Hepatocyte (in vitro differentiated cells): ENCODE results near the gene RNF222. TPM values are rescaled to one million over a fixed set of nuclear protein-coding genes. Genes with fewer than 3 reads are reported as not detected.
"Not testable (repeated sequence)": the region's sequence is repeated elsewhere in the genome, so short reads cannot be mapped to it uniquely, and the experiment has no call there.

Experiments used
- DNase-seq: peaks from one replicate; pipeline ENCODE4 v3.0.0-alpha.2; 2016; ENCODE audit warnings: low spot score
- H2AFZ ChIP-seq: fragments of 200-600 bp; sonication (generic); 2 replicates; pipeline ENCODE4 v1.6.0; 2016; ENCODE audit warnings: antibody characterized with exemption, mild to moderate bottlenecking
- H3K27ac ChIP-seq: fragments of 200-600 bp; sonication (generic); 2 replicates; pipeline ENCODE4 v1.5.1; 2016; ENCODE audit warnings: mild to moderate bottlenecking
- H3K27me3 ChIP-seq: fragments of 200-600 bp; sonication (generic); 2 replicates; pipeline ENCODE4 v1.6.1; 2016
- H3K36me3 ChIP-seq: fragments of 200-600 bp; sonication (generic); replicated peaks from 2 replicates; pipeline ENCODE4 v1.5.1; 2016; ENCODE audit warnings: low read depth; ENCODE audit not compliant: insufficient read depth
- H3K4me1 ChIP-seq: fragments of 200-600 bp; sonication (generic); 2 replicates; pipeline ENCODE4 v1.5.1; 2016; ENCODE audit warnings: mild to moderate bottlenecking, moderate library complexity; ENCODE audit not compliant: insufficient read depth
- H3K4me2 ChIP-seq: fragments of 200-600 bp; sonication (generic); 2 replicates; pipeline ENCODE4 v1.6.0; 2016
- H3K4me3 ChIP-seq: fragments of 200-600 bp; sonication (generic); 2 replicates; pipeline ENCODE4 v1.5.1; 2016; ENCODE audit warnings: mild to moderate bottlenecking
- H3K79me2 ChIP-seq: fragments of 200-600 bp; sonication (generic); 2 replicates; pipeline ENCODE4 v1.6.0; 2017; ENCODE audit warnings: mild to moderate bottlenecking
- H3K9me2 ChIP-seq: fragments of 200-600 bp; sonication (generic); replicated peaks from 2 replicates; pipeline ENCODE4 v1.6.0; 2017; ENCODE audit warnings: mild to moderate bottlenecking; ENCODE audit not compliant: insufficient read depth
- H3K9me3 ChIP-seq: fragments of 200-600 bp; sonication (generic); 2 replicates; pipeline ENCODE4 v1.5.1; 2016; ENCODE audit warnings: low read depth, mild to moderate bottlenecking
- H4K20me1 ChIP-seq: fragments of 200-600 bp; sonication (generic); 2 replicates; pipeline ENCODE4 v1.6.0; 2016; ENCODE audit warnings: mild to moderate bottlenecking; ENCODE audit not compliant: insufficient read depth, poor library complexity, severe bottlenecking
- EZH2 ChIP-seq: fragments of 200-600 bp; sonication (generic); IDR thresholded peaks from 2 replicates; pipeline ENCODE4 v1.6.1; 2016; ENCODE audit warnings: antibody characterized with exemption, mild to moderate bottlenecking, borderline replicate concordance
- EZH2phosphoT487 ChIP-seq: fragments of 200-600 bp; sonication (generic); IDR thresholded peaks from one replicate; pipeline ENCODE4 v1.6.1; 2018; ENCODE audit warnings: antibody characterized with exemption, mild to moderate bottlenecking, low read depth, moderate library complexity; ENCODE audit not compliant: unreplicated experiment, severe bottlenecking
- WGBS: methylation state at CpG from one replicate; pipeline ENCODE4 v1.1.6; 2016; ENCODE audit warnings: low lambda C conversion rate; ENCODE audit errors: missing lambda C conversion rate; 5-methylcytosine and 5-hydroxymethylcytosine counted together
- polyA plus RNA-seq: library from polyadenylated mRNA; unstranded; fragments of >200 nt; fragmentation: Nextera tagmentation; extraction: Ambion mirVana; gene quantifications from 2 replicates; pipeline ENCODE4 v1.2.1, GENCODE V29; 2016
- total RNA-seq: library from RNA; depleted of rRNA; stranded (reverse); fragments of >200 nt; gene quantifications from 2 replicates; pipeline ENCODE4 v1.2.3, GENCODE V29; 2014
- TF ChIP-seq, protein P1 (sequence below): fragments of 200-600 bp; sonication (generic); IDR thresholded peaks from 2 replicates; pipeline ENCODE4 v1.5.1; 2016; ENCODE audit warnings: antibody characterized with exemption, mild to moderate bottlenecking; ENCODE audit not compliant: poor library complexity

Gene RNF222
- total and polyA plus RNA-seq, 2 experiments from 2014 or later = not detected

DNA sequence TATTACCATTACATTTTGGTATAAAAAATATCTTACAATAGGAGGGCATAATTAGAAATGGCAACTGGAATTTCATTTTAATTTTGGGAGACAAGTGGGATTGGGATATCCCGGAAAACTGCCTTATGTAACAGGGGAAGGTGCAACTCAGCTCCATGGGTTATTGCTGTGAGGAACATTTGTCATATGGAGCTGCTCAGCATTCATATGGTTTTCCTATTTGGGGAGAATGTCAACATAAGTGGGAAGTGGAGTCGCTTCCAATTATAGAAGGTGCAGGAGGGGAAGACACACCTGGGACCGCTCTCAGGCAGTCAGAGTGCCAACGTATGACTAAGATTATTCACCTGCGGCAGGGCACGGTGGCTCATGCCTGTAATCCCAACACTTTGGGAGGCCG, 47.3 kb downstream of the RNF222 start:
- Histone ChIP-seq H3K27me3 (no peaks in the 10 kb centered on the region), H3K4me2 (no peak overlapping the region), H3K9me3 (no peaks in the 10 kb centered on the region), H3K27ac (no peak overlapping the region), H3K79me2 (no peaks in the 10 kb centered on the region), H3K36me3 (no peaks in the 10 kb centered on the region), H3K4me3 (no peak overlapping the region), H4K20me1 (no peaks in the 10 kb centered on the region), H3K4me1 (no peaks in the 10 kb centered on the region), H3K9me2 (no peaks in the 10 kb centered on the region), H2AFZ (no peak overlapping the region)
- WGBS = 92% methylated on average over 7 of the region's 7 CpGs
- DNase-seq = no peak
- TF ChIP-seq EZH2 (no peak), EZH2phosphoT487 (no peak)
- TF ChIP-seq, protein P1, sequence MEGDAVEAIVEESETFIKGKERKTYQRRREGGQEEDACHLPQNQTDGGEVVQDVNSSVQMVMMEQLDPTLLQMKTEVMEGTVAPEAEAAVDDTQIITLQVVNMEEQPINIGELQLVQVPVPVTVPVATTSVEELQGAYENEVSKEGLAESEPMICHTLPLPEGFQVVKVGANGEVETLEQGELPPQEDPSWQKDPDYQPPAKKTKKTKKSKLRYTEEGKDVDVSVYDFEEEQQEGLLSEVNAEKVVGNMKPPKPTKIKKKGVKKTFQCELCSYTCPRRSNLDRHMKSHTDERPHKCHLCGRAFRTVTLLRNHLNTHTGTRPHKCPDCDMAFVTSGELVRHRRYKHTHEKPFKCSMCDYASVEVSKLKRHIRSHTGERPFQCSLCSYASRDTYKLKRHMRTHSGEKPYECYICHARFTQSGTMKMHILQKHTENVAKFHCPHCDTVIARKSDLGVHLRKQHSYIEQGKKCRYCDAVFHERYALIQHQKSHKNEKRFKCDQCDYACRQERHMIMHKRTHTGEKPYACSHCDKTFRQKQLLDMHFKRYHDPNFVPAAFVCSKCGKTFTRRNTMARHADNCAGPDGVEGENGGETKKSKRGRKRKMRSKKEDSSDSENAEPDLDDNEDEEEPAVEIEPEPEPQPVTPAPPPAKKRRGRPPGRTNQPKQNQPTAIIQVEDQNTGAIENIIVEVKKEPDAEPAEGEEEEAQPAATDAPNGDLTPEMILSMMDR = no peak

DNA sequence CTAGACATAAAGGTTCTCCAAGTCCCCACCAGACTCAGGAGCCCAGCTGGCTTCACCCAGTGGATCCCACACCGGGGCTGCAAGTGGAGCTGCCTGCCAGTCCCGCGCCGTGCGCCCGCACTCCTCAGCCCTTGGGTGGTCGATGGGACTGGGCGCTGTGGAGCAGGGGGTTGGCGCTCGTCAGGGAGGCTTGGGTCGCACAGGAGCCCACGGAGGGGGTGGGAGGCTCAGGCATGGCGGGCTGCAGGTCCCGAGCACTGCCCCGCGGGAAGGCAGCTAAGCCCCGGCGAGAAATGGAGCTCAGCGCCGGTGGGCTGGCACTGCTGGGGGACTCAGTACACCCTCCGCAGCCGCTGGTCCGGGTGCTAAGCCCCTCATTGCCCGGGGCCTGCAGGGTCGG, 50.6 kb downstream of the RNF222 start:
- H3K4me3 ChIP-seq, H3K27me3 ChIP-seq, H4K20me1 ChIP-seq, H3K36me3 ChIP-seq, H3K27ac ChIP-seq, H3K79me2 ChIP-seq, H3K4me1 ChIP-seq, H3K9me2 ChIP-seq, DNase-seq, H3K9me3 ChIP-seq, H3K4me2 ChIP-seq, H2AFZ ChIP-seq: not testable (repeated sequence)
- 88% methylated on average over 11 of the region's 25 CpGs for WGBS

DNA sequence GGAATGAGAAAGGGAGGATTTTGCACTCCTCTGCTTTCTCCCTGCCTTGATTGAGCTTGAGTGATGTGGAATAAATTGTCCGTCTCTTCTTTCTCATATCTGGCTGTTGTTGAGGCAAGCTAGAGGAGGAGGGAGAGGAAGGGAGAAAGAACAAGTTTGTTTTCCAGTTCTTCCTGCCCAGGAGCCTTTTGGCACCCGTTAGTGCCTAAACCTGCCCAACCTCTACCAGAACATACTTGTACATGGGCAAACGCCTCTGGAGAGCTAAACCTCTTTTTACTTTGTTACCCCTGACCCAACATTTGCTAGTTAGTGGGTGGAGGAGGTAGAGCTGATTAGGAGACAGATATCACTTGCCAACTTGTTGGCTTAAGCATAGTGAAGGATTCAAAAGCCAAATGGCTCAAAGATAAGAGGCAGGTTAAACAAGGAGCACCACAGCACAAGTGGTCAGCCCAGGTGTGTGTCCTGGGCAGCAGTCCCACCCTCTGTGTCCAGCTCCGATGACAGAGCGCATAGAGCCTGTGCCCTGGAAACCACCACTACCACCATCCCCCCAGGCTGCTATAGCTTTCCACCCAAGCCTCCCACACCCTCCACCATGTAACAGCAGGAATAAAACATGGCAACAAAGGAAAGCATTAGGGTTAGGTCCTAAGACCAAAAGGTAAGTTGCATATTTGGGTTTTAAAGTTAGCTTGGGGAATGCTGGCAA, 51.5 kb downstream of the RNF222 start:
- H3K79me2 ChIP-seq = no peaks in the 10 kb centered on the region
- H3K4me1 ChIP-seq = no peaks in the 10 kb centered on the region
- no peaks in the 10 kb centered on the region for H3K27me3 ChIP-seq
- H3K4me3 ChIP-seq = no peak overlapping the region
- H3K27ac ChIP-seq = no peak overlapping the region
- no peaks in the 10 kb centered on the region for H3K9me3 ChIP-seq
- no peak overlapping the region for H3K4me2 ChIP-seq
- no peak overlapping the region for H2AFZ ChIP-seq
- no peaks in the 10 kb centered on the region for H3K36me3 ChIP-seq
- no peaks in the 10 kb centered on the region for H4K20me1 ChIP-seq
- no peaks in the 10 kb centered on the region for H3K9me2 ChIP-seq
- WGBS = 65% methylated on average over 5 of the region's 5 CpGs
- TF ChIP-seq EZH2phosphoT487 (no peak), EZH2 (no peak)
- TF ChIP-seq, protein P1 = no peak
- no peak for DNase-seq

DNA sequence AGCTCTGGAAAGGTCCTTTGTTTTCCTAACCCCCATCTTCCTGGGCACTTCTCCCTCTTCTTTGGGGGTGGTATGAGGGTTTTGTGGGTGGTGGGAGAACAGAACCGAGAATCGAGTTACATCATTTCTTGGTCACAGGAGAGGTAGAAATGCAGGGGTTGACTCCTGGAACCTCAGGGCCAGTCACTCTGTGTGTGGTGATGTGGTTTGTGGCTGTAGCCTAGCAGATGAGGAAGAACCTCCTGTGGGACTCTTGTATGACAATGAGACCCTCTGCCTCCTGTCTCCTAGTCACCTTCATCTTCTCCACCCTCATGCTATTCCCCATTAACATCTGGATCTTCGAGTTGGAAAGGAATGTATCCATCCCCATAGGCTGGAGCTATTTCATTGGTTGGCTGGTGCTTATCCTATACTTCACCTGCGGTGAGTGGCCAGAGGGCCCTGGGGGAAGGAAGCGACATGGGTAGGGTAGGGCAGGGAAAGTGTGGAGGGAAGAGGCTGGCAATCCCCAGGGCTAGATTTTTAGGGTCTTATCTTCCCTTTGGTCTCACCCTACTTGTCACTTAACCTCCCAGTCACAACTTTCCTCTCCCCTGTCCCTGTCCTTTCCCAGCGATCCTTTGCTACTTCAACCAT, 52.5 kb downstream of the RNF222 start:
- Histone ChIP-seq H3K27ac (no peak overlapping the region), H3K9me3 (no peaks in the 10 kb centered on the region), H3K79me2 (no peaks in the 10 kb centered on the region), H3K4me1 (no peaks in the 10 kb centered on the region), H4K20me1 (no peaks in the 10 kb centered on the region), H3K9me2 (no peaks in the 10 kb centered on the region), H3K36me3 (no peaks in the 10 kb centered on the region), H3K4me3 (no peak overlapping the region), H2AFZ (no peak overlapping the region), H3K4me2 (no peak overlapping the region), H3K27me3 (no peaks in the 10 kb centered on the region)
- TF ChIP-seq, protein P1 = no peak
- TF ChIP-seq EZH2 = no peak
- DNase-seq = no peak
- WGBS = 74% methylated on average over 6 of the region's 6 CpGs
